HepG2 (cell line): ENCODE results near the gene SOX21. TPM values are rescaled to one million over a fixed set of nuclear protein-coding genes. Genes with fewer than 3 reads are reported as not detected.
A peak's percentile ranks its signal among the peaks of the same experiment; 100 is the strongest.
"Not testable (repeated sequence)": the region's sequence is repeated elsewhere in the genome, so short reads cannot be mapped to it uniquely, and the experiment has no call there.

Experiments
- ATAC-seq: fragments of 200-7000 bp; cut with Tn5 transposase; 3 replicates; pipeline ENCODE4 v1.9.1; 2020; ENCODE audit warnings: mild to moderate bottlenecking, moderate library complexity
- BruUV-seq: library from RNA; stranded (reverse); fragments of 400-500 nt; replicated peaks from 2 replicates; lab custom pipeline; 2021; lab: Mats Ljungman, UMichigan
- CTCF ChIA-PET: fragments of 300-600 bp; formaldehyde crosslinking; extraction: SDS; loops from one replicate; lab custom pipeline; 2021; ENCODE audit warnings: low total read pairs, inconsistent platforms, low intra/inter-chr PET ratio; lab: Yijun Ruan, JAX
- POLR2A ChIA-PET: fragments of 350-600 bp; sonication (Branson Sonifier 250); formaldehyde crosslinking; loops from one replicate; lab custom pipeline; 2020; ENCODE audit warnings: antibody characterized with exemption, inconsistent platforms; lab: Yijun Ruan, JAX
- DNase-seq: peaks from one replicate; pipeline ENCODE4 v3.0.0-alpha.2; 2015; ENCODE audit warnings: low spot score
- FAIRE-seq: peaks from 3 replicates; lab custom pipeline; 2011; peaks lifted over from hg19 to GRCh38; lab: Jason Lieb, UNC
- H2AFZ ChIP-seq: one replicate; pipeline ENCODE4 v1.6.1; 2011; ENCODE audit warnings: low read length, inconsistent platforms
- H3K27ac ChIP-seq: fragments of 300-600 bp; 3 replicates; pipeline ENCODE4 v1.8.0; 2011; ENCODE audit warnings: mixed run types, mild to moderate bottlenecking, mixed read lengths, low read length, inconsistent platforms; ENCODE audit not compliant: insufficient read depth; ENCODE audit errors: extremely low read length
- H3K27me3 ChIP-seq, 2 experiments: fragments of 200-600 bp in 1 of 2; 2 replicates in 1 of 2; 3 replicates in 1 of 2; pipeline versions ENCODE4 v1.6.0 to v1.8.0; 2011; ENCODE audit warnings: low read length in 2 of 2, mild to moderate bottlenecking in 2 of 2, moderate library complexity in 2 of 2, inconsistent platforms in 1 of 2; ENCODE audit not compliant: insufficient read depth in 2 of 2, control insufficient read depth in 1 of 2
- H3K36me3 ChIP-seq, 2 experiments: fragments of 200-600 bp in 1 of 2; replicated peaks in 1 of 2; 2 replicates in 1 of 2; 3 replicates in 1 of 2; pipeline versions ENCODE4 v1.5.1 to v1.8.0; 2011; ENCODE audit warnings: low read length in 2 of 2, inconsistent platforms in 1 of 2; ENCODE audit not compliant: insufficient read depth in 2 of 2, control insufficient read depth in 1 of 2
- H3K4me1 ChIP-seq: 2 replicates; pipeline ENCODE4 v1.5.1; 2012; ENCODE audit warnings: low read length, inconsistent platforms; ENCODE audit not compliant: insufficient read depth
- H3K4me2 ChIP-seq: 2 replicates; pipeline ENCODE4 v1.6.0; 2011; ENCODE audit warnings: low read depth, low read length, inconsistent platforms
- H3K4me3 ChIP-seq, 3 experiments: fragments of 200-600 bp in 1 of 3; sonication (generic), shearing (Covaris generic) in 1 of 3; replicated peaks in 1 of 3; 2 replicates each; pipeline ENCODE4 v1.5.1; 2011 to 2016; ENCODE audit warnings: low read length in 3 of 3, inconsistent platforms in 2 of 3, low read depth in 2 of 3, mild to moderate bottlenecking in 2 of 3, control low read depth in 1 of 3, mixed read lengths in 1 of 3; ENCODE audit not compliant: insufficient read depth in 1 of 3
- H3K79me2 ChIP-seq: one replicate; pipeline ENCODE4 v1.6.1; 2011; ENCODE audit warnings: low read length, inconsistent platforms; ENCODE audit not compliant: insufficient read depth
- H3K9ac ChIP-seq: 2 replicates; pipeline ENCODE4 v1.6.0; 2011; ENCODE audit warnings: mild to moderate bottlenecking, low read depth, low read length, inconsistent platforms; ENCODE audit not compliant: insufficient read depth
- H3K9me3 ChIP-seq: 2 replicates; pipeline ENCODE4 v1.5.1; 2012; ENCODE audit warnings: mild to moderate bottlenecking, low read length
- H4K20me1 ChIP-seq: 2 replicates; pipeline ENCODE4 v1.6.0; 2011; ENCODE audit warnings: inconsistent platforms, mild to moderate bottlenecking, low read length, moderate library complexity; ENCODE audit not compliant: insufficient read depth
- ERF ChIP-seq: IDR thresholded peaks from 2 replicates; pipeline ENCODE4 v1.6.1; 2018; ENCODE audit warnings: missing biosample characterization, missing genetic modification reagents
- HHEX ChIP-seq: IDR thresholded peaks from 2 replicates; pipeline ENCODE4 v1.6.1; 2016; ENCODE audit warnings: control low read depth
- HNF4A ChIP-seq: sonication (generic); formaldehyde crosslinking; IDR thresholded peaks from 2 replicates; pipeline ENCODE4 v1.4.0; 2020; ENCODE audit warnings: missing genetic modification reagents
- PHF5A ChIP-seq: IDR thresholded peaks from one replicate; pipeline ENCODE4 v1.6.1; 2018; ENCODE audit warnings: low read depth, missing genetic modification reagents; ENCODE audit not compliant: unreplicated experiment
- XRCC5 ChIP-seq: fragments of 200-400 bp; formaldehyde crosslinking; optimal IDR thresholded peaks from 2 replicates; pipeline ENCODE3; 2017; ENCODE audit warnings: mild to moderate bottlenecking, low read length
- ZNF17 ChIP-seq: sonication (generic); formaldehyde crosslinking; IDR thresholded peaks from 2 replicates; pipeline ENCODE4 v1.5.0; 2020; ENCODE audit warnings: mild to moderate bottlenecking, missing genetic modification reagents
- ZNF317 ChIP-seq: sonication (generic); formaldehyde crosslinking; IDR thresholded peaks from 2 replicates; pipeline ENCODE4 v1.5.0; 2020; ENCODE audit warnings: mild to moderate bottlenecking, missing genetic modification reagents
- WGBS: methylation state at CpG from one replicate; pipeline ENCODE4 v1.1.6; 2017; ENCODE audit warnings: low lambda C conversion rate; 5-methylcytosine and 5-hydroxymethylcytosine counted together
- in situ Hi-C: cut with HindIII; loops from 2 replicates; pipeline ENCODE4 v1.10.0; 2017; ENCODE audit warnings: low pct_unique_long_range_greater_than_20kb; ENCODE audit not compliant: extremely low pct_ligation_motif_present
- intact Hi-C: fragments of 100-400 bp; cut with micrococcal nuclease; formaldehyde crosslinking; loops from one replicate; pipeline ENCODE4 v1.10.0; 2022; ENCODE audit not compliant: unreplicated experiment
- polyA plus RNA-seq, 8 experiments: library from polyadenylated mRNA; depleted of rRNA in 3 of 8; stranded (reverse) in 7 of 8; unstranded in 1 of 8; fragments of >200 nt; fragmentation: Illumina TruSeq in 4 of 8; extraction: Trizol in 4 of 8; gene quantifications; 2 replicates each; pipeline versions ENCODE4 v1.2.1 to v1.2.3, GENCODE V29; 2011 to 2016; ENCODE audit warnings: low read depth in 4 of 8, missing spikeins in 1 of 8, mixed read lengths in 1 of 8; ENCODE audit not compliant: insufficient read depth in 1 of 8
- total RNA-seq, 5 experiments: library from RNA; depleted of rRNA; stranded (reverse); fragments of >200 nt; fragmentation: Illumina TruSeq; extraction: Trizol; gene quantifications; 2 replicates each; pipeline ENCODE4 v1.2.3, GENCODE V29; 2016; ENCODE audit warnings: low read depth in 1 of 5
- TF ChIP-seq, protein P1 (sequence below): sonication (generic); formaldehyde crosslinking; IDR thresholded peaks from 2 replicates; pipeline ENCODE4 v1.5.1; 2020; ENCODE audit warnings: missing genetic modification reagents, mild to moderate bottlenecking, borderline replicate concordance

Gene SOX21
- total and polyA plus RNA-seq, 2 of the 13 experiments (the other 11 are each of a cell fraction or from before 2014, with no cell fraction given): not detected

DNA sequence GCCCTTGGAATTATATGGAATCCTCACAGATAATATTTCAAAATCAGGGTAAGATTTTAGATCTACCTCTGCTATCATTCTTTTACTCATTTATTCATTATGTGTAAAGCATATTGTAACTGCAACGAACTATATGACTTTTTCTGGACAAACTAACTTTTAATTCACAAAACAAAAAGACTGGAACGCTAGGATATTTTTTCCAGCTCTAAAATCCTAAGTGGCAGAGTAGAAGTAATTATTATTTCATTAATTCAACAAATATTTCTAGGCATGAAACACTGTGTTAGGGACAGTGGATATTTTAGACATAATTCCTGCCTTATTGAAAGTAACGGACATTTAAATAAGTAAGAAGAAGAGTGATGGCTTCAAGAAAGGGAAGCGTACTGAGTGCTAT lies 26.9 kb upstream of the SOX21 start:
- intact Hi-C loops: no loop called here

DNA sequence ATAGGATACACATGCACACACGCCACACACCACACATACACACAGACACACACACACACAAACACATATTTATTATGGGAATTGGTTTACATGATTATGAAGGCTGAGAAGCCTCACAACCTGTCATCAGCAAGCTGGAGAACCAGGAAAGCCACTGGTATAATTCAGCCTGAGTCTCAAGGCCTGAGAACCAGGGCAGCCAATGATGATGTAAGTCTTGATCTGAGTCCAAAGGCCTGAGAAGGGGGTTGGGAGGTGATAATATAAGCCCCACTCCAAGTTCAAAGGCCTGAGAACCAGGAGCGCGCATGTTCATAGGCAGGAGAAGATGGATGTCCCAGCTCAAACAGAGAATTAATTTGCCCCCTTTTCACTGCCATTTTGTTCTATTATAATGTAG lies 18.7 kb upstream of the SOX21 start:
- Histone ChIP-seq H3K27me3 (no peaks in the 10 kb centered on the region), H3K9me3 (peaks cover 8% of the 10 kb centered on the region; the same call in 1 of the 2 replicates), H3K4me1 (no peaks in the 10 kb centered on the region), H3K27ac (no peak overlapping the region), H3K9ac (no peak overlapping the region), H2AFZ (no peak overlapping the region), H4K20me1 (no peaks in the 10 kb centered on the region), H3K4me2 (no peak overlapping the region), H3K36me3 (no peaks in the 10 kb centered on the region), H3K79me2 (no peaks in the 10 kb centered on the region), H3K4me3 (no peak overlapping the region)
- peak; percentile 38; the same call in 1 of the 3 replicates for ATAC-seq
- peak; percentile 7 for DNase-seq
- TF ChIP-seq HHEX (CRISPR knock-in tag) (no peak), HNF4A (CRISPR knock-in tag) (peak; percentile 45; the same call in 1 of the 2 replicates), ZNF17 (CRISPR knock-in tag) (no peak)
- WGBS: 0% methylated on average over 3 of the region's 3 CpGs
- BruUV-seq: no TSS peak
- CTCF ChIA-PET: no interaction called here
- intact Hi-C loops: no loop called here
- no peak for FAIRE-seq
- POLR2A ChIA-PET: no interaction called here
- in situ Hi-C loops: no loop called here

More for the DNA sequence above, 26.9 kb upstream of the SOX21 start:
- no peaks in the 10 kb centered on the region for H3K79me2 ChIP-seq
- 0 out of 5 replicates have a peak, but pooled peaks cover 0 to 1% of the 10 kb centered on the region in 2 experiments for H3K27me3 ChIP-seq
- no peaks in the 10 kb centered on the region for H3K36me3 ChIP-seq
- no peak overlapping the region for H3K9ac ChIP-seq
- H4K20me1 ChIP-seq: no peaks in the 10 kb centered on the region
- no peak overlapping the region for H3K4me2 ChIP-seq
- TF ChIP-seq, protein P1, sequence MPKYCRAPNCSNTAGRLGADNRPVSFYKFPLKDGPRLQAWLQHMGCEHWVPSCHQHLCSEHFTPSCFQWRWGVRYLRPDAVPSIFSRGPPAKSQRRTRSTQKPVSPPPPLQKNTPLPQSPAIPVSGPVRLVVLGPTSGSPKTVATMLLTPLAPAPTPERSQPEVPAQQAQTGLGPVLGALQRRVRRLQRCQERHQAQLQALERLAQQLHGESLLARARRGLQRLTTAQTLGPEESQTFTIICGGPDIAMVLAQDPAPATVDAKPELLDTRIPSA (CRISPR knock-in tag): no peak
- TF ChIP-seq ZNF317 (CRISPR knock-in tag): no peak
- no peak for TF ChIP-seq XRCC5
- TF ChIP-seq ERF (CRISPR knock-in tag): no peak
- TF ChIP-seq PHF5A (CRISPR knock-in tag): no peak
- no peak for FAIRE-seq
- ATAC-seq: no peak
- POLR2A ChIA-PET: no interaction called here
- no peak overlapping the region for H3K4me3 ChIP-seq
- no peaks in the 10 kb centered on the region for H3K9me3 ChIP-seq
- in situ Hi-C loops: no loop called here
- H2AFZ ChIP-seq: no peak overlapping the region
- no peak for DNase-seq
- no peak overlapping the region for H3K27ac ChIP-seq
- no peaks in the 10 kb centered on the region for H3K4me1 ChIP-seq
- 23% methylated on average over 4 of the region's 4 CpGs for WGBS
- no TSS peak for BruUV-seq
- CTCF ChIA-PET: no interaction called here

DNA sequence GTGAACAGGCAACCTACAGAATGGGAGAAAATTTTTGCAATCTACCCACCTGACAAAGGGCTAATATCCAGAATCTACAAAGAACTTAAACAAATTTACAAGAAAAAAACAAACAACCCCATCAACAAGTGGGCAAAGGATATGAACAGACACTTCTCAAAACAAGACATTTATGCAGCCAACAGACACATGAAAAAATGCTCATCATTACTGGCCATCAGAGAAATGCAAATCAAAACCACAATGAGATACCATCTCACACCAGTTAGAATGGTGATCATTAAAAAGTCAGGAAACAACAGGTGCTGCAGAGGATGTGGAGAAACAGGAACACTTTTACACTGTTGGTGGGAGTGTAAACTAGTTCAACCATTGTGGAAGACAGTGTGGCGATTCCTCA lies 17.6 kb upstream of the SOX21 start:
- DNase-seq, H3K36me3 ChIP-seq, H3K9ac ChIP-seq, FAIRE-seq, H2AFZ ChIP-seq, CTCF ChIA-PET, H3K27ac ChIP-seq, H4K20me1 ChIP-seq, H3K4me3 ChIP-seq, H3K9me3 ChIP-seq, H3K4me1 ChIP-seq, H3K4me2 ChIP-seq, intact Hi-C loops, H3K27me3 ChIP-seq, POLR2A ChIA-PET, ATAC-seq, H3K79me2 ChIP-seq, in situ Hi-C loops, BruUV-seq: not testable (repeated sequence)
- WGBS: 0% methylated on average over 1 of the region's 1 CpG
